ENCODE measurements around the gene EPHA3. TPM values are rescaled to one million over a fixed set of nuclear protein-coding genes. Genes with fewer than 3 reads are reported as not detected.

Gene EPHA3
- total RNA-seq, 2 donors from 2014 or later: 9.4 to 11.9 TPM

GRCh38 chr3:89380016-89380415 is 272.6 kb downstream of the EPHA3 start:
- no peak overlapping the region for H3K4me3 ChIP-seq
- TF ChIP-seq CTCF (IDR thresholded peaks at IDR 0.05) (no peak), POLR2A (IDR thresholded peaks at IDR 0.05) (no peak)
- no peak for DNase-seq (ENCODE audit: low spot score)
- H3K27me3 ChIP-seq (replicated peaks; ENCODE audit: insufficient read depth): no peaks in the 10 kb centered on the region
- 94% methylated on average over 4 of the region's 4 CpGs for WGBS
- H3K4me1 ChIP-seq (replicated peaks): no peaks in the 10 kb centered on the region
- H3K36me3 ChIP-seq: no peaks in the 10 kb centered on the region
- intact Hi-C loops (cut with DNase I): no loop called here
- no peak overlapping the region for H3K27ac ChIP-seq
- no peaks in the 10 kb centered on the region for H3K9me3 ChIP-seq

GRCh38 chr3:89392991-89393390 is 285.6 kb downstream of the EPHA3 start:
- intact Hi-C loops (cut with DNase I): no loop called here
- TF ChIP-seq CTCF (IDR thresholded peaks at IDR 0.05): no peak
- no peak for TF ChIP-seq POLR2AphosphoS5 (IDR thresholded peaks at IDR 0.05)
- TF ChIP-seq POLR2A (IDR thresholded peaks at IDR 0.05): no peak
- WGBS: 61% methylated on average over 3 of the region's 3 CpGs

GRCh38 chr3:89395456-89395855 is 288.0 kb downstream of the EPHA3 start:
- H3K4me1 ChIP-seq (replicated peaks): no peaks in the 10 kb centered on the region
- H3K27ac ChIP-seq: no peak overlapping the region
- no peaks in the 10 kb centered on the region for H3K36me3 ChIP-seq
- 59% methylated on average over 1 of the region's 1 CpG for WGBS
- intact Hi-C loops (cut with DNase I): no loop called here
- no peaks in the 10 kb centered on the region for H3K27me3 ChIP-seq (replicated peaks; ENCODE audit: insufficient read depth)
- H3K4me3 ChIP-seq: no peak overlapping the region
- TF ChIP-seq CTCF (IDR thresholded peaks at IDR 0.05) (no peak), POLR2AphosphoS5 (IDR thresholded peaks at IDR 0.05) (no peak), POLR2A (IDR thresholded peaks at IDR 0.05) (no peak)
- DNase-seq (ENCODE audit: low spot score): no peak
- H3K9me3 ChIP-seq: no peaks in the 10 kb centered on the region

More at GRCh38 chr3:89392991-89393390, 285.6 kb downstream of the EPHA3 start:
- Histone ChIP-seq H3K4me3 (no peak overlapping the region), H3K4me1 (replicated peaks) (no peaks in the 10 kb centered on the region), H3K36me3 (no peaks in the 10 kb centered on the region), H3K27ac (no peak overlapping the region), H3K27me3 (replicated peaks; ENCODE audit: insufficient read depth) (no peaks in the 10 kb centered on the region), H3K9me3 (no peaks in the 10 kb centered on the region)
- DNase-seq (ENCODE audit: low spot score): no peak

- DNase-seq (ENCODE audit: low spot score): no peak
- H3K36me3 ChIP-seq: no peaks in the 10 kb centered on the region
- H3K9me3 ChIP-seq: no peaks in the 10 kb centered on the region
- no peak overlapping the region for H3K4me3 ChIP-seq
- H3K27me3 ChIP-seq (replicated peaks; ENCODE audit: insufficient read depth): no peaks in the 10 kb centered on the region
- H3K27ac ChIP-seq: no peak overlapping the region
- TF ChIP-seq POLR2AphosphoS5 (IDR thresholded peaks at IDR 0.05) (no peak), POLR2A (IDR thresholded peaks at IDR 0.05) (no peak), CTCF (IDR thresholded peaks at IDR 0.05) (no peak)
- intact Hi-C loops (cut with DNase I): no loop called here
- H3K4me1 ChIP-seq (replicated peaks): no peaks in the 10 kb centered on the region
These were observed 288.6 kb downstream of the EPHA3 start for GRCh38 chr3:89395996-89396395.

GRCh38 chr3:89402051-89402450 is 294.6 kb downstream of the EPHA3 start:
- H3K36me3 ChIP-seq: no peaks in the 10 kb centered on the region
- no peaks in the 10 kb centered on the region for H3K27me3 ChIP-seq (replicated peaks; ENCODE audit: insufficient read depth)
- no peak overlapping the region for H3K4me3 ChIP-seq
- H3K9me3 ChIP-seq: no peaks in the 10 kb centered on the region
- H3K4me1 ChIP-seq (replicated peaks): no peaks in the 10 kb centered on the region
- intact Hi-C loops (cut with DNase I): no loop called here
- no peak for TF ChIP-seq POLR2A (IDR thresholded peaks at IDR 0.05)
- TF ChIP-seq POLR2AphosphoS5 (IDR thresholded peaks at IDR 0.05): no peak
- TF ChIP-seq CTCF (IDR thresholded peaks at IDR 0.05): no peak
- DNase-seq (ENCODE audit: low spot score): no peak
- H3K27ac ChIP-seq: no peak overlapping the region
- 60% methylated on average over 1 of the region's 1 CpG for WGBS

All from prostate gland (tissue), 2 donors.